ENCODE measurements around the gene RARRES2.

Gene RARRES2

DNA sequence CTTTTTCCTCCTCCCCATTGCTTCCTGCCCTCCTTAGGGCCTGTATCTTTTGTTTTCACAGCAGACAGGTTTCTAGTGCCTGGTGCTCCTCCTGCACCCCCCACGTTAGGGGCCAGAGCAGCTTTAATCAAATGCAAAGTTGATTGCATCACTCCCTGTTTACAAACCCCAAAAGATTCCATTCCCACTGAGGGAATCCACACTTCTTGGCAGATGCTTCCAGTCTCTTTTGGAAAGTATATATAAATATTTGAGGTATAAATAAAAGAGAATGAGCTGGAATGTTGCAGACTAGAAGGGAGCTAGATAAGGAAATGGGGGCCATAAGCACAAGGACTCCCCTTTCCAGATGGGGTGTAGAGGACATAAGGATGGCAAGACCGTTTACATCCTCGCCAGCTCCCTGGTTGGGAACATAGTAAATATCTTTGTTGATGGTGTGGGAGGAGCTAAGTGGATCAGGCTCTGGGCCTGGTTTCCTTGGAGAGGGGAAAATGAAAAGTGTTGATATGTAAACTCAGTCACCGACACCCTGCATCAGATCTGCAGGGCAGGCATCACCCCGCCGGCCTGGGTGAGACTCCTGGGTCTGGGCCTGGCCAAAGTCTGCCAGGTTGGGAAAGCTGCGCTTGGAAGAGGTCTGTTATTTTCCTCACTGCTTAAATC lies 6.2 kb downstream of the RARRES2 start:
- H2BK5ac ChIP-seq (ENCODE audit: low read depth, low read length, poor library complexity) = no peak overlapping the region
- H3K27me3 ChIP-seq (ENCODE audit: insufficient read depth, low read length) = no peaks in the 10 kb centered on the region
- DNase-seq = no peak
- H2AFZ ChIP-seq (ENCODE audit: insufficient read depth, low read length, poor library complexity) = no peak overlapping the region
- H3K4me3 ChIP-seq (ENCODE audit: low read depth, low read length) = no peak overlapping the region
- peaks cover 2% of the 10 kb centered on the region for H3K79me1 ChIP-seq (ENCODE audit: low read length)
- H2BK12ac ChIP-seq (ENCODE audit: low read length) = no peak overlapping the region
- no peaks in the 10 kb centered on the region for H3K79me2 ChIP-seq (ENCODE audit: control insufficient read depth, insufficient read depth, low read length, poor library complexity)
- no peak overlapping the region for H4K8ac ChIP-seq (ENCODE audit: low read depth, low read length)
- no peak overlapping the region for H2BK120ac ChIP-seq (ENCODE audit: insufficient read depth, low read length, poor library complexity)
- peaks cover 3 to 19% of the 10 kb centered on the region in 2 experiments for H3K36me3 ChIP-seq (ENCODE audit: control insufficient read depth in 1 of 2, insufficient read depth in 2 of 2, low read length in 2 of 2)
- no peak overlapping the region for H3K18ac ChIP-seq (ENCODE audit: low read length)
- peaks cover 5 to 8% of the 10 kb centered on the region in 2 experiments for H3K4me1 ChIP-seq (ENCODE audit: control insufficient read depth in 1 of 2, insufficient read depth in 2 of 2, low read length in 2 of 2)
- WGBS (ENCODE audit: extremely low coverage, insufficient coverage, insufficient read length) = no CpG with 5 or more reads among the region's 7 CpGs
- no peak overlapping the region for H4K12ac ChIP-seq (ENCODE audit: low read depth, low read length)
- no peak overlapping the region for H3K27ac ChIP-seq (ENCODE audit: low read depth, low read length)
- H3K9me3 ChIP-seq (ENCODE audit: insufficient read depth, low read depth, low read length) = no peaks in the 10 kb centered on the region
- H4K91ac ChIP-seq (ENCODE audit: low read depth, low read length) = no peak overlapping the region
- no peak overlapping the region for H3K4ac ChIP-seq (ENCODE audit: low read depth, low read length)
- no peak overlapping the region for H3K14ac ChIP-seq (ENCODE audit: low read length)
- no peak overlapping the region for H2AK5ac ChIP-seq (ENCODE audit: low read length)
- H3K23ac ChIP-seq (ENCODE audit: low read length) = no peak overlapping the region
- H3K4me2 ChIP-seq (ENCODE audit: low read length) = no peak overlapping the region
- H3K9ac ChIP-seq (ENCODE audit: low read length) = no peak overlapping the region

GRCh38 chr7:150334108-150334507 lies 7.3 kb downstream of the RARRES2 start:
- no peak overlapping the region for H2BK12ac ChIP-seq (ENCODE audit: low read length)
- H3K9ac ChIP-seq (ENCODE audit: low read length) = no peak overlapping the region
- DNase-seq = no peak
- peaks cover 3 to 18% of the 10 kb centered on the region in 2 experiments for H3K36me3 ChIP-seq (ENCODE audit: control insufficient read depth in 1 of 2, insufficient read depth in 2 of 2, low read length in 2 of 2)
- no peak overlapping the region for H2AK5ac ChIP-seq (ENCODE audit: low read length)
- no peak overlapping the region for H4K8ac ChIP-seq (ENCODE audit: low read depth, low read length)
- H3K14ac ChIP-seq (ENCODE audit: low read length) = no peak overlapping the region
- peaks cover 5% of the 10 kb centered on the region for H3K79me1 ChIP-seq (ENCODE audit: low read length)
- no peak overlapping the region for H2AFZ ChIP-seq (ENCODE audit: insufficient read depth, low read length, poor library complexity)
- no peak overlapping the region for H3K4me2 ChIP-seq (ENCODE audit: low read length)
- H4K91ac ChIP-seq (ENCODE audit: low read depth, low read length) = no peak overlapping the region
- no peak overlapping the region for H3K18ac ChIP-seq (ENCODE audit: low read length)
- no peaks in the 10 kb centered on the region for H3K27me3 ChIP-seq (ENCODE audit: insufficient read depth, low read length)
- H3K4ac ChIP-seq (ENCODE audit: low read depth, low read length) = no peak overlapping the region
- peaks cover 3% of the 10 kb centered on the region in 2 experiments for H3K4me1 ChIP-seq (ENCODE audit: control insufficient read depth in 1 of 2, insufficient read depth in 2 of 2, low read length in 2 of 2)
- H3K79me2 ChIP-seq (ENCODE audit: control insufficient read depth, insufficient read depth, low read length, poor library complexity) = no peaks in the 10 kb centered on the region
- H2BK120ac ChIP-seq (ENCODE audit: insufficient read depth, low read length, poor library complexity) = no peak overlapping the region
- no peak overlapping the region for H3K27ac ChIP-seq (ENCODE audit: low read depth, low read length)
- H3K9me3 ChIP-seq (ENCODE audit: insufficient read depth, low read depth, low read length) = no peaks in the 10 kb centered on the region
- H4K12ac ChIP-seq (ENCODE audit: low read depth, low read length) = no peak overlapping the region
- WGBS (ENCODE audit: extremely low coverage, insufficient coverage, insufficient read length) = no CpG with 5 or more reads among the region's 8 CpGs
- H3K23ac ChIP-seq (ENCODE audit: low read length) = no peak overlapping the region
- H3K4me3 ChIP-seq (ENCODE audit: low read depth, low read length) = no peak overlapping the region
- H2BK5ac ChIP-seq (ENCODE audit: low read depth, low read length, poor library complexity) = no peak overlapping the region

GRCh38 chr7:150333659-150334058 lies 7.8 kb downstream of the RARRES2 start:
- Histone ChIP-seq H3K36me3 (ENCODE audit: control insufficient read depth in 1 of 2, insufficient read depth in 2 of 2, low read length in 2 of 2) (peaks cover 3 to 14% of the 10 kb centered on the region in 2 experiments), H3K23ac (ENCODE audit: low read length) (no peak overlapping the region)

DNA sequence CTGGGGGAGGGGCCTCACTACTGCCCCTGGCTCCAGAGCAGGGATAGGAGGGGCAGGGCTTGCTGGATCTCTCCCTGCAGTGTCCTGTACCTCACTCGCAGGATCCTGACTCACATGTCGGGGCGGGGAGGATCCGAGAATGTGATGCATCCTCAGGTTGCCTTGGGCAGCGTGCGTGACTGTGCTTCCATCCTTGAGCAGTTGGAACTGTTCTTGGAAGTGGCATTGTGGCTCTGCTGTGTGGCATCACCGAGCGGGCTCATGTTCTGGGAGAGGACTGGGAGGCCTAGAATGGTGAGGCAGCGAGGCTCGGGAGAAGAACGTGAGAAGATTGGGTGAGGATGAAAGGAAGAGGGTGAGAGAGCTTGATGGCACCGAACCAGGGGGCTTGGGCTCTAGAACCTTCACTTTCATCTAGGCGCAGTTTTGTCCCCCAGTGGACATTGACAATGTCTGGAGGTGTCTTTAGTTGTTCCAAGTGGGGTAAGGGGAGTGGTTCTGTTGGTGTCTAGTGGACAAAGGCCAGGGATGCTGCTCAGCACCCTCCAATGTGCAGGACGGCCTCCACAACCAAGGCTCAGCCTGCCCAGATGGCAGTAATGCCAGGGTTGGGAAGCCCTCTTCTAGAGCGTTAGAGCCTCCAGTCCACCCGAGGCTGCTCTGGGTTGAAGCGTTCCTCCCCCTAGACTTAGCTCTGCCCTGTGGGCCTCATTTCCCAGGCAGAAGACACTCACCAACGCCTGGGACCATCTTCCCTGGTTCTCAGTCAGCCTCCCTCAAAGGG lies 8.4 kb downstream of the RARRES2 start:
- H2AK5ac ChIP-seq (ENCODE audit: low read length) = no peak overlapping the region
- H3K4me2 ChIP-seq (ENCODE audit: low read length) = no peak overlapping the region
- H2AFZ ChIP-seq (ENCODE audit: insufficient read depth, low read length, poor library complexity) = no peak overlapping the region
- H3K4me3 ChIP-seq (ENCODE audit: low read depth, low read length) = no peak overlapping the region
- 100% methylated on average over 2 of the region's 18 CpGs for WGBS (ENCODE audit: extremely low coverage, insufficient coverage, insufficient read length)
- no peak overlapping the region for H2BK120ac ChIP-seq (ENCODE audit: insufficient read depth, low read length, poor library complexity)
- no peak overlapping the region for H4K8ac ChIP-seq (ENCODE audit: low read depth, low read length)
- H3K79me1 ChIP-seq (ENCODE audit: low read length) = peaks cover 12% of the 10 kb centered on the region
- DNase-seq = no peak
- H3K9ac ChIP-seq (ENCODE audit: low read length) = no peak overlapping the region
- no peak overlapping the region for H3K14ac ChIP-seq (ENCODE audit: low read length)
- no peaks in the 10 kb centered on the region for H3K27me3 ChIP-seq (ENCODE audit: insufficient read depth, low read length)
- H2BK12ac ChIP-seq (ENCODE audit: low read length) = no peak overlapping the region
- H3K23ac ChIP-seq (ENCODE audit: low read length) = no peak overlapping the region
- no peak overlapping the region for H4K91ac ChIP-seq (ENCODE audit: low read depth, low read length)
- no peak overlapping the region for H3K4ac ChIP-seq (ENCODE audit: low read depth, low read length)
- no peak overlapping the region for H4K12ac ChIP-seq (ENCODE audit: low read depth, low read length)
- no peaks in the 10 kb centered on the region for H3K79me2 ChIP-seq (ENCODE audit: control insufficient read depth, insufficient read depth, low read length, poor library complexity)
- no peak overlapping the region for H2BK5ac ChIP-seq (ENCODE audit: low read depth, low read length, poor library complexity)
- H3K9me3 ChIP-seq (ENCODE audit: insufficient read depth, low read depth, low read length) = no peaks in the 10 kb centered on the region
- H3K18ac ChIP-seq (ENCODE audit: low read length) = no peak overlapping the region
- peaks cover under 1 to 11% of the 10 kb centered on the region in 2 experiments for H3K36me3 ChIP-seq (ENCODE audit: control insufficient read depth in 1 of 2, insufficient read depth in 2 of 2, low read length in 2 of 2)
- no peak overlapping the region for H3K27ac ChIP-seq (ENCODE audit: low read depth, low read length)
- peaks cover 10% of the 10 kb centered on the region in 2 experiments for H3K4me1 ChIP-seq (ENCODE audit: control insufficient read depth in 1 of 2, insufficient read depth in 2 of 2, low read length in 2 of 2)

More at GRCh38 chr7:150333659-150334058, 7.8 kb downstream of the RARRES2 start:
- no CpG with 5 or more reads among the region's 10 CpGs for WGBS (ENCODE audit: extremely low coverage, insufficient coverage, insufficient read length)
- no peak for DNase-seq
- H3K18ac ChIP-seq (ENCODE audit: low read length) = no peak overlapping the region
- H3K79me1 ChIP-seq (ENCODE audit: low read length) = peaks cover 8% of the 10 kb centered on the region
- H3K4ac ChIP-seq (ENCODE audit: low read depth, low read length) = no peak overlapping the region
- H3K4me2 ChIP-seq (ENCODE audit: low read length) = no peak overlapping the region
- H3K4me3 ChIP-seq (ENCODE audit: low read depth, low read length) = no peak overlapping the region
- no peak overlapping the region for H2AK5ac ChIP-seq (ENCODE audit: low read length)
- H3K79me2 ChIP-seq (ENCODE audit: control insufficient read depth, insufficient read depth, low read length, poor library complexity) = no peaks in the 10 kb centered on the region
- H2BK120ac ChIP-seq (ENCODE audit: insufficient read depth, low read length, poor library complexity) = no peak overlapping the region
- H2BK12ac ChIP-seq (ENCODE audit: low read length) = no peak overlapping the region
- H3K27ac ChIP-seq (ENCODE audit: low read depth, low read length) = no peak overlapping the region
- H3K9ac ChIP-seq (ENCODE audit: low read length) = no peak overlapping the region
- H3K4me1 ChIP-seq (ENCODE audit: control insufficient read depth in 1 of 2, insufficient read depth in 2 of 2, low read length in 2 of 2) = peaks cover 7 to 8% of the 10 kb centered on the region in 2 experiments
- H4K8ac ChIP-seq (ENCODE audit: low read depth, low read length) = no peak overlapping the region
- no peak overlapping the region for H2AFZ ChIP-seq (ENCODE audit: insufficient read depth, low read length, poor library complexity)
- no peaks in the 10 kb centered on the region for H3K9me3 ChIP-seq (ENCODE audit: insufficient read depth, low read depth, low read length)
- no peaks in the 10 kb centered on the region for H3K27me3 ChIP-seq (ENCODE audit: insufficient read depth, low read length)
- H3K14ac ChIP-seq (ENCODE audit: low read length) = no peak overlapping the region
- no peak overlapping the region for H2BK5ac ChIP-seq (ENCODE audit: low read depth, low read length, poor library complexity)
- no peak overlapping the region for H4K91ac ChIP-seq (ENCODE audit: low read depth, low read length)
- no peak overlapping the region for H4K12ac ChIP-seq (ENCODE audit: low read depth, low read length)

Measured in trophoblast cell (in vitro differentiated cells and primary cell).